C4-2B (cell line): ENCODE results near the gene SHISA9.

Experiments used
- ZFX ChIP-seq: fragments of 450-650 bp; IDR thresholded peaks from 2 replicates; pipeline ENCODE4 v1.6.1; 2017
- TF ChIP-seq, protein P1 (sequence below): fragments of 450-650 bp; conservative IDR thresholded peaks from 2 replicates; pipeline ENCODE4 v1.5.1; 2017; ENCODE audit warnings: mild to moderate bottlenecking

DNA sequence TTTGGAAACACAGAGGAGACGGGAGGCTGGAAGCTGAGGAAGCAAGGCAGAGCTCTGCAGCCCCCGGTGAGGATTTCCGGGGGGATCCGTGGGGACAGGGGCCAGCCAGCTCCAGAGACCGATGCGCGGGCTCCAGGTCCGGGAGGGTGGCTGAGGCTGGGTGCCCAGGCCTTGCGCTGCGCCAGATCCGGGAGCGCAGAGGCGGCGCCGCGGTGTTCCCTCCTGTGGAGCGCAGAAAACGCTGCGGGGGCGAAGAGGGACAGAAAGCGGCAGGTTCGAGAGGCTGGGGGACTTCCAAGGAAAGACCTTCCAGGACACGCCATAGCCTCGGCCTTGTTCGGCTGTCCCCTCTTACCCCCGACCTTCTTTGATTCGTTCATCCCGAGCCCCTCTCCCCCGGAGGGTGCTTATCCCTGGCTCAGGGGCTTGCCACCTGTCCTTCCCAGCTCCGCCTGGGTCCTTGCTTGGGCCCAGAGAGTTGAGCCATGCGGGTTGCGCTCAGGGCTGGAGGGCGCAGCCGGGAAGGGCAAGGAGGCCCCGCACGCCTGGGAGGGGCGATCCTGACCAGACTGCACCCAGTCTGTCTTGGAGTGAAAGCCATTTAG, 697 bp upstream of the SHISA9 start:
- TF ChIP-seq, protein P1, sequence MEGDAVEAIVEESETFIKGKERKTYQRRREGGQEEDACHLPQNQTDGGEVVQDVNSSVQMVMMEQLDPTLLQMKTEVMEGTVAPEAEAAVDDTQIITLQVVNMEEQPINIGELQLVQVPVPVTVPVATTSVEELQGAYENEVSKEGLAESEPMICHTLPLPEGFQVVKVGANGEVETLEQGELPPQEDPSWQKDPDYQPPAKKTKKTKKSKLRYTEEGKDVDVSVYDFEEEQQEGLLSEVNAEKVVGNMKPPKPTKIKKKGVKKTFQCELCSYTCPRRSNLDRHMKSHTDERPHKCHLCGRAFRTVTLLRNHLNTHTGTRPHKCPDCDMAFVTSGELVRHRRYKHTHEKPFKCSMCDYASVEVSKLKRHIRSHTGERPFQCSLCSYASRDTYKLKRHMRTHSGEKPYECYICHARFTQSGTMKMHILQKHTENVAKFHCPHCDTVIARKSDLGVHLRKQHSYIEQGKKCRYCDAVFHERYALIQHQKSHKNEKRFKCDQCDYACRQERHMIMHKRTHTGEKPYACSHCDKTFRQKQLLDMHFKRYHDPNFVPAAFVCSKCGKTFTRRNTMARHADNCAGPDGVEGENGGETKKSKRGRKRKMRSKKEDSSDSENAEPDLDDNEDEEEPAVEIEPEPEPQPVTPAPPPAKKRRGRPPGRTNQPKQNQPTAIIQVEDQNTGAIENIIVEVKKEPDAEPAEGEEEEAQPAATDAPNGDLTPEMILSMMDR, result no peak
- no peak for TF ChIP-seq ZFX
